Progenitor cell of endocrine pancreas (in vitro differentiated cells): Measurements from ENCODE around the gene OR52E5. TPM values are rescaled to one million over a fixed set of nuclear protein-coding genes. Genes with fewer than 3 reads are reported as not detected.

Experiments
- DNase-seq: peaks from one replicate; pipeline ENCODE4 v3.0.0; 2021; ENCODE audit warnings: low spot score; ENCODE audit not compliant: unreplicated experiment
- H3K27ac Mint-ChIP-seq: 2 replicates; pipeline ENCODE4 v1.8.0; 2021; ENCODE audit warnings: mild to moderate bottlenecking, moderate library complexity, mixed read lengths
- H3K27me3 Mint-ChIP-seq: 2 replicates; pipeline ENCODE4 v1.8.0; 2021; ENCODE audit warnings: mixed read lengths
- H3K36me3 Mint-ChIP-seq: 2 replicates; pipeline ENCODE4 v1.8.0; 2022; ENCODE audit warnings: mixed read lengths; ENCODE audit not compliant: insufficient read depth
- H3K4me1 Mint-ChIP-seq: 2 replicates; pipeline ENCODE4 v1.8.0; 2021; ENCODE audit warnings: low read depth, mixed read lengths
- H3K4me3 Mint-ChIP-seq: 2 replicates; pipeline ENCODE4 v1.8.0; 2021; ENCODE audit warnings: low read depth, mild to moderate bottlenecking, moderate library complexity, mixed read lengths
- H3K9me3 Mint-ChIP-seq: 2 replicates; pipeline ENCODE4 v1.8.0; 2021; ENCODE audit warnings: low read depth, mixed read lengths
- CTCF ChIP-seq: fragments of 200-600 bp; sonication (generic); IDR thresholded peaks from one replicate; pipeline ENCODE4 v1.5.0; 2021; ENCODE audit warnings: antibody characterized with exemption, mild to moderate bottlenecking; ENCODE audit not compliant: unreplicated experiment
- long read RNA-seq: library from polyadenylated mRNA; unstranded; transcript quantifications from one replicate; pipeline ENCODE4 v2.0.0, GENCODE V29; 2020
- total RNA-seq: library from RNA; stranded (reverse); gene quantifications from 2 replicates; pipeline ENCODE4 v1.2.1, GENCODE V29; 2021

The OR52E5 gene
- not detected in 2 replicates for total RNA-seq
- long read RNA-seq, result 0 reads

- Mint-ChIP-seq H3K27me3 (peaks cover 6% of the 10 kb centered on the region), H3K4me1 (no peaks in the 10 kb centered on the region), H3K36me3 (no peaks in the 10 kb centered on the region), H3K27ac (no peak within 1 kb of the TSS), H3K4me3 (no peak within 1 kb of the TSS), H3K9me3 (no peaks in the 10 kb centered on the region)
- TF ChIP-seq CTCF, result no peak
- no peak for DNase-seq
Observed at GRCh38 chr11:5892908-5893307, at the start of gene OR52E5. TSS of gene OR52E5 (plus strand) at chr11:5893208. CDS start at chr11:5900777, 7,569 bp downstream.

GRCh38 chr11:5846701-5847100 lies 46.3 kb upstream of the OR52E5 start:
- no peak for DNase-seq
- Mint-ChIP-seq H3K4me3 (no peak overlapping the region), H3K9me3 (peaks cover under 1% of the 10 kb centered on the region), H3K27ac (no peak overlapping the region), H3K4me1 (no peaks in the 10 kb centered on the region), H3K27me3 (no peaks in the 10 kb centered on the region), H3K36me3 (no peaks in the 10 kb centered on the region)
- TF ChIP-seq CTCF, result no peak

- Mint-ChIP-seq H3K27me3 (no peaks in the 10 kb centered on the region), H3K4me1 (no peaks in the 10 kb centered on the region), H3K27ac (no peak overlapping the region), H3K9me3 (peaks cover 5% of the 10 kb centered on the region), H3K4me3 (no peak overlapping the region), H3K36me3 (no peaks in the 10 kb centered on the region)
- TF ChIP-seq CTCF, result no peak
- no peak for DNase-seq
Observed at GRCh38 chr11:5847711-5848110, 45.3 kb upstream of the OR52E5 start.

- Mint-ChIP-seq H3K36me3 (no peaks in the 10 kb centered on the region), H3K9me3 (peaks cover 12% of the 10 kb centered on the region), H3K4me1 (no peaks in the 10 kb centered on the region), H3K4me3 (no peak overlapping the region), H3K27me3 (no peaks in the 10 kb centered on the region), H3K27ac (no peak overlapping the region)
- no peak for TF ChIP-seq CTCF
- DNase-seq, result no peak
Observed at GRCh38 chr11:5851002-5851401, 42.0 kb upstream of the OR52E5 start.

GRCh38 chr11:5857590-5857989 lies 35.4 kb upstream of the OR52E5 start, which contains the start of gene OR52E8:
TSS of gene OR52E8 (minus strand) at chr11:5857690. CDS start at chr11:5857690, 0 bp downstream.
- no peak for DNase-seq
- H3K4me3 Mint-ChIP-seq, result no peak within 1 kb of the TSS
- TF ChIP-seq CTCF, result no peak
- H3K36me3 Mint-ChIP-seq, result no peaks in the 10 kb centered on the region
- H3K4me1 Mint-ChIP-seq, result no peaks in the 10 kb centered on the region
- H3K9me3 Mint-ChIP-seq, result peaks cover 8% of the 10 kb centered on the region
- no peak within 1 kb of the TSS for H3K27ac Mint-ChIP-seq
- H3K27me3 Mint-ChIP-seq, result peaks cover 21% of the 10 kb centered on the region
